Activated CD4-positive, alpha-beta memory T cell treated with anti-CD3 and anti-CD28 coated beads for 36 hours (primary cell): ENCODE data around the gene CLIP4. TPM values are rescaled to one million over a fixed set of nuclear protein-coding genes. Genes with fewer than 3 reads are reported as not detected.

Source experiments
- CTCF ChIA-PET: fragments of 350-600 bp; sonication (Branson Sonifier 250); formaldehyde crosslinking; loops from one replicate; lab custom pipeline; 2021; ENCODE audit warnings: antibody characterized with exemption, inconsistent platforms; lab: Charles Lee
- POLR2A ChIA-PET: fragments of 350-600 bp; sonication (Branson Sonifier 250); formaldehyde crosslinking; loops from one replicate; lab custom pipeline; 2021; ENCODE audit warnings: antibody characterized with exemption; lab: Charles Lee
- DNase-seq: peaks from one replicate; pipeline ENCODE4 v3.0.0-alpha.2; 2020
- H3K27ac Mint-ChIP-seq: one replicate; pipeline ENCODE4 v1.8.0; 2021; ENCODE audit warnings: mixed read lengths
- H3K27me3 Mint-ChIP-seq: one replicate; pipeline ENCODE4 v1.8.0; 2021; ENCODE audit warnings: mixed read lengths
- H3K36me3 Mint-ChIP-seq: one replicate; pipeline ENCODE4 v1.8.0; 2021; ENCODE audit warnings: mixed read lengths
- H3K4me1 Mint-ChIP-seq: one replicate; pipeline ENCODE4 v1.8.0; 2021; ENCODE audit warnings: low read depth, mixed read lengths
- H3K4me3 Mint-ChIP-seq: one replicate; pipeline ENCODE4 v1.8.0; 2021; ENCODE audit warnings: mild to moderate bottlenecking, mixed read lengths
- H3K9me3 Mint-ChIP-seq: one replicate; pipeline ENCODE4 v1.8.0; 2021; ENCODE audit warnings: mixed read lengths
- intact Hi-C: fragments of 100-400 bp; cut with micrococcal nuclease; formaldehyde crosslinking; loops from one replicate; pipeline ENCODE4 v1.15.1; 2023
- total RNA-seq, 2 experiments: library from RNA; stranded (reverse); gene quantifications; one replicate each; pipeline ENCODE4 v1.2.3, GENCODE V29; 2021

Gene CLIP4
- total RNA-seq, 2 experiments from 2014 or later = 26.5 to 27.9 TPM

GRCh38 chr2:29201979-29202378, 86.8 kb downstream of the CLIP4 start:
- Mint-ChIP-seq H3K36me3 (peaks cover 1% of the 10 kb centered on the region), H3K4me1 (no peaks in the 10 kb centered on the region), H3K9me3 (no peaks in the 10 kb centered on the region), H3K27ac (no peak overlapping the region), H3K4me3 (no peak overlapping the region), H3K27me3 (no peaks in the 10 kb centered on the region)
- no peak for DNase-seq
- ChIA-PET CTCF (interaction anchor here (0.6 to 1.5 kb wide), 3 partner anchors 186 to 246 kb away, joined by 3 to 7 read pairs (median 3); no protein-coding TSS in a partner anchor), POLR2A (no interaction called here)
- intact Hi-C loops = no loop called here

- no peak for DNase-seq
- ChIA-PET POLR2A (no interaction called here), CTCF (no interaction called here)
- no peak overlapping the region for H3K4me3 Mint-ChIP-seq
- intact Hi-C loops = no loop called here
- no peak overlapping the region for H3K27ac Mint-ChIP-seq
- no peaks in the 10 kb centered on the region for H3K4me1 Mint-ChIP-seq
- H3K9me3 Mint-ChIP-seq = no peaks in the 10 kb centered on the region
- H3K27me3 Mint-ChIP-seq = no peaks in the 10 kb centered on the region
- H3K36me3 Mint-ChIP-seq = peaks cover 1% of the 10 kb centered on the region
Observed at GRCh38 chr2:29202819-29203495, 87.7 kb downstream of the CLIP4 start.

GRCh38 chr2:29206941-29207340, 91.7 kb downstream of the CLIP4 start:
- no peak overlapping the region for H3K27ac Mint-ChIP-seq
- intact Hi-C loops = no loop called here
- H3K27me3 Mint-ChIP-seq = no peaks in the 10 kb centered on the region
- DNase-seq = no peak
- no peaks in the 10 kb centered on the region for H3K9me3 Mint-ChIP-seq
- peaks cover 1% of the 10 kb centered on the region for H3K36me3 Mint-ChIP-seq
- POLR2A ChIA-PET = no interaction called here
- H3K4me3 Mint-ChIP-seq = no peak overlapping the region
- CTCF ChIA-PET = no interaction called here
- H3K4me1 Mint-ChIP-seq = no peaks in the 10 kb centered on the region

DNA sequence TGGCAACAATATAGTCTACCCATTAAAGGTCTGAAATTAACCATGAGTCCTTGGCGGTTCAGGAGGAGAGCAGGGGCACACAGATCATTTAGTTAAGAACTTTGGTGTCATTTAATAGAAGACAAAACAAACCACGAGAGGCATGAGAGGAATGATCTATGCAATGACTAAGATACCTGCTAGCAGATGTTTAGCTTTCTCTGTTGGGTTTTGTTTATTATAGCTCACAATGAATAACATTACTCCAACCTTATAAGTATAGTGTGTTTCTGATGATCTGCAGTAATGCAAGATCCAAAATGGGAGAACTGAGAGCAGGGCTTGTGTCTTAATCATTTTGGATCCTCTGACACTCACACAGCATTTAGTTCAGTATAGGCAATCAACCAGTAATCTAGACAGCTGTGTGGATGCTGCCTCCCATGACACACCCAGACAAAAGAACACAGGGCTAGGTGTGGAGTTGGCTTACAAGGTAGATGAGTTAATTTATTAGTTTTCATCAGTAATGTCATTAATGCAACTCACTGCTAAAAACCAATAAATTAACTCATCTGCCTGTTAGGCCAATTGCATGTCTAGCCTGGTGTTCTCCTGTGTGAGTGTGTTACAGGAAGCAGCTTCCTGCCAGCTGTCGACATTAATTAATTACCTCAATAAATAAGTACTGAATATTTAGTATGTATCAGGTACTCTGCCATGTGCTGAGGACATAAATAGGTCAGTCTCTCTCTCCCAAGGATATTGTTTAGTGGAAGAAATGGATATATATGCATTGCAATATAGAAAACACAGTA, 92.3 kb downstream of the CLIP4 start:
- Mint-ChIP-seq H3K4me3 (no peak overlapping the region), H3K9me3 (no peaks in the 10 kb centered on the region), H3K27ac (no peak overlapping the region), H3K27me3 (no peaks in the 10 kb centered on the region), H3K36me3 (peaks cover 1% of the 10 kb centered on the region), H3K4me1 (no peaks in the 10 kb centered on the region)
- no peak for DNase-seq
- ChIA-PET CTCF (no interaction called here), POLR2A (no interaction called here)
- intact Hi-C loops = no loop called here

DNA sequence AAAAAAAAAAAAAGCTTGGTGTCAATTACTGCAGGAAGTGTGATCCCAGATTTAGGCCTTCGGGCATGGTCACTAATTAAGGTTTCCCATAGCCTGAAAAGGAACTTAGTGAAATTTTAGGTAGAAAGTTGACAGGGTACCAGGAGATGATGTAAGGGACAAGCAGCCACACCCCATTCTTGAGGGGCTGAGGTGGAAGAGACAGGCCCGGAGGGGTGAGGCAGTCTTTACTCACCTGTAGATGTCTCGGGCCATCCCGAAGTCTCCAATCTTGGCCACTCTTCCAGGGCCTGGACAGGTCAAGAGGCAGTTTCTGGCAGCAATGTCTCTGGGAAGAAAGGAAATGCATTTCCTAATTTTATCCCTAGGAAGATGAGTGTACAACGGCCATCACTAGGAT, 94.3 kb downstream of the CLIP4 start:
- ChIA-PET CTCF (no interaction called here), POLR2A (no interaction called here)
- no peak for DNase-seq
- Mint-ChIP-seq H3K36me3 (no peaks in the 10 kb centered on the region), H3K27ac (no peak overlapping the region), H3K9me3 (no peaks in the 10 kb centered on the region), H3K4me3 (no peak overlapping the region), H3K27me3 (no peaks in the 10 kb centered on the region), H3K4me1 (peaks cover 2% of the 10 kb centered on the region)
- intact Hi-C loops = no loop called here

DNA sequence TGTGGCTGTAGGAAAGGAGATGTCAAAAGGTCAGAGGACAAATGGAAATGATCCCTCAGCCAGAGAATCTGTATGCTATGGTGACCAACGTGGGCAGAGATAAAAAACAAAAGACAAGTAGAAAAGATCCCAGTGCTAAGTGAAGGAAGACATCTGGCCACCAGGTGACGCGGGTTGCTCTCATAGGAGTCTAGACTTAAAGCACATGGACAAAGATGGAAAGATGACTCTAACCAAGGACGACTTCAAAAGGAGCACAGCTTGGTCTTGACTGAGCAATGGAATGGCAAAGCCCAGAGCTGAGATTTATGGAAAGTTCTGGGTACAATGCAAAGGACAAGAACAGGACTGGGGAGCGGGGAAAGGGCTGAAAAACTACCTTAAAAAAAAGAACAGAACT, 96.8 kb downstream of the CLIP4 start:
- POLR2A ChIA-PET = no interaction called here

DNA sequence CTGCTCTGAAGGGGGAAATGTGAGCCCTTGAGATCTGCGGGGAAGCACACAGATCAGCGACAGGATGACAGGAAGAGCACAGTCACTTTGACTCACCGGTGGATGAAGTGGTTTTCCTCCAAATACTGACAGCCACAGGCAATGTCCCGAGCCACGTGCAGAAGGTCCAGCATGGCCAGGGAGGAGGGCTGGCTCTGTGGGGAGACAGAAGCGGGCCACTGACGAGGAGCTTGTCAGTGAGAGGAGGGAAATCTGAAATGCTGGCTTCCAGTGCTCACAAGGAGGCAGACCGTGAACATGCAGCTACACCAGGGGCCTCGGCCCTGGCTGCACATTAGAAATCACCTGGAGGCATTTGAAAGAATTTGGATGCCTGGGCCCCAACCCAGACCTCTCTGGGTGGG, 98.7 kb downstream of the CLIP4 start:
- Mint-ChIP-seq H3K27me3 (no peaks in the 10 kb centered on the region), H3K36me3 (no peaks in the 10 kb centered on the region), H3K4me1 (peaks cover 2% of the 10 kb centered on the region), H3K27ac (no peak overlapping the region), H3K4me3 (no peak overlapping the region), H3K9me3 (no peaks in the 10 kb centered on the region)
- intact Hi-C loops = no loop called here
- no peak for DNase-seq
- ChIA-PET CTCF (interaction anchor here (1.0 kb wide), 1 partner anchor 255 kb away, joined by 3 read pairs; no protein-coding TSS in a partner anchor), POLR2A (no interaction called here)

More for the DNA sequence above, 96.8 kb downstream of the CLIP4 start:
- no peaks in the 10 kb centered on the region for H3K27me3 Mint-ChIP-seq
- H3K9me3 Mint-ChIP-seq = no peaks in the 10 kb centered on the region
- H3K36me3 Mint-ChIP-seq = no peaks in the 10 kb centered on the region
- DNase-seq = no peak
- H3K27ac Mint-ChIP-seq = no peak overlapping the region
- H3K4me3 Mint-ChIP-seq = no peak overlapping the region
- intact Hi-C loops = no loop called here
- CTCF ChIA-PET = no interaction called here
- peaks cover 2% of the 10 kb centered on the region for H3K4me1 Mint-ChIP-seq

DNA sequence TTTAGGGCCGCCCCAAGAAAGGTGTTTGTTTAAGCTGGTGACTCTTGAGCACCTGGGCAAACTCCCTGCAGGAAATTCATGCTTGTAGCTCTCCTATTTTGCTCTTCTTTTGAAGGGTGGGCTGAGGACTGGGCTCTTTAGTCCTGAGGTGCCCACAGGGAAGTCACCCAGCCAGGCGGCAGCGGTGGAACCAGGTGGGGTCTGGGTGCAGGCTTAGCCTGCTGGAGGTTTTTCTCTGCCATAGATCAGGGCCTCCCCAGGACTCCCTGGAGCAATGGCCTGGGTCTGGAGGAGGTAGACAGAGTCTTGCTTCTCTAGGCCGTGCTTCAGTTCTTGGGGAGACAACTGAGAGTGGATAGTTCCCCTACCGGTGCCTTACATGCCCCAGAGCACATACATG, 99.9 kb downstream of the CLIP4 start:
- CTCF ChIA-PET = interaction anchor here (0.6 kb wide), 1 partner anchor 51 kb away, joined by 3 read pairs; no protein-coding TSS in a partner anchor
- intact Hi-C loops = no loop called here
- Mint-ChIP-seq H3K36me3 (no peaks in the 10 kb centered on the region), H3K4me1 (peaks cover 2% of the 10 kb centered on the region), H3K27ac (no peak overlapping the region), H3K27me3 (no peaks in the 10 kb centered on the region), H3K9me3 (no peaks in the 10 kb centered on the region), H3K4me3 (no peak overlapping the region)
- no peak for DNase-seq
- POLR2A ChIA-PET = no interaction called here

- Mint-ChIP-seq H3K4me1 (peaks cover 2% of the 10 kb centered on the region), H3K9me3 (no peaks in the 10 kb centered on the region), H3K36me3 (no peaks in the 10 kb centered on the region), H3K4me3 (no peak overlapping the region), H3K27me3 (no peaks in the 10 kb centered on the region), H3K27ac (no peak overlapping the region)
- CTCF ChIA-PET = no interaction called here
- intact Hi-C loops = no loop called here
- no peak for DNase-seq
- POLR2A ChIA-PET = no interaction called here
Observed at GRCh38 chr2:29215739-29216608, 100.8 kb downstream of the CLIP4 start.

DNA sequence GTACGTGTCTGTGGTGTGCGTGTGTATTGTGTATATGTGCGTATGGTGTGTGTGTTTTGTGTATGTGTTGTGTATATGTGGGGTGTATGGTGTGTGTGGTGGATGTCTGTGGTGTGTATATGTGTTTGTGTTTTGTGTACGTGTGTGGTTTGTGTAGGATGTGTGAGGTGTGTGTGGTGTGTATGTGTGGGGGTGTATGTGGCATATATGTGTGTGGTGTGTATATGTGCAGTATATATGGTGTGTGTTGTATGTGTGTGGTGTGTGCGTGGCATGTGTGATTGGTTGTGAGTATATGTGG, 101.3 kb downstream of the CLIP4 start:
- DNase-seq = no peak
- Mint-ChIP-seq H3K4me1 (peaks cover 2% of the 10 kb centered on the region), H3K9me3 (no peaks in the 10 kb centered on the region), H3K36me3 (no peaks in the 10 kb centered on the region), H3K4me3 (no peak overlapping the region), H3K27ac (no peak overlapping the region), H3K27me3 (no peaks in the 10 kb centered on the region)
- intact Hi-C loops = no loop called here
- CTCF ChIA-PET = no interaction called here
- POLR2A ChIA-PET = no interaction called here

DNA sequence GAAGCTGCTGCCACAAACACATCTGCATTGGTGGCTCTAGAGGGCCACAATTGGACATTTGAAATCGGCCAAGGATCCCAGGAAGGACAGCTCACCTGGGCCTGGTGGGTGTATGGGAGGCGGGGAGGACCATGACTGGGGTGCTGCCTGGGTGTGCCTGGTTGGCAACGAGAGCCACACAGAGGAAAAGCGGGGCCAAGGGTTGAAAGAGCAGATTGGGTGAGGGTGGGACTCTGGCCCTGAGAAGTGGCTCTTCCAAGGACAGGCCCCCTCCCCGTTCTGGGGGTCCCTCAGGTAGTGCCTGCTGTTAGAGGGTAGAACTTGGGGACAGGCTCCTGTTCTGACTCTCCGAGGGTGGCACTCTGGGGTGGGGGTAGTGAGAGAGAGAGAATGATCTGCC, 102.9 kb downstream of the CLIP4 start:
- Mint-ChIP-seq H3K9me3 (no peaks in the 10 kb centered on the region), H3K36me3 (no peaks in the 10 kb centered on the region), H3K4me1 (peaks cover 2% of the 10 kb centered on the region), H3K4me3 (no peak overlapping the region), H3K27me3 (no peaks in the 10 kb centered on the region), H3K27ac (no peak overlapping the region)
- POLR2A ChIA-PET = no interaction called here
- intact Hi-C loops = no loop called here
- DNase-seq = no peak
- CTCF ChIA-PET = no interaction called here

DNA sequence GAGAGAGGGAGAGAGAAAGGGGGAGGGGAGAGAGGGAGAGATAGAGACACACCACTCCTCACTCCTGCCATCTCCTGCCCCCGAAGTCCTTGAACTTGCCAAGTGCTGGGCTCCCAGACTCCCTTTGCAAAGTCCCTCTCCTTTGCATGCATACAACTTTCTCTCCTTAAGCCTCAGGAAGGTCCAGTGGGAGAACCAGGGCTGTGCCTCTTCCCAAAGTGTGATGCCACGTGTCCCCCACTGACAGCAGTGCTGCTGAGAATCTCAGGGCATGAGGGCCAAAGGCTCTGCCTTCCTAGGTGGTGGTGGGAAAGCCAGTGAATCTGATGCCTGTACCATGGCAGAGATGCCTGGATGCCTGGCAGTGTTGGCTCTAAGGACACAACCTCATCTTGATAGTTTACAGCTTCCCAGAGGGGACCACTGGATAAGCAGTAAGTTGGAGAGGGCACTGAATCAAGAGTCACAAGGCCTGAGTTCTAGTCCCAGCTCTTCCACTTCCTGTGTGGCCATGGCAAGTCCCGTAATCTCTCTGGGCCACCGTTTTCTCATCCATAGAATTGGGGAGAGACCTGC, 103.4 kb downstream of the CLIP4 start:
- CTCF ChIA-PET = no interaction called here
- POLR2A ChIA-PET = no interaction called here
- no peaks in the 10 kb centered on the region for H3K9me3 Mint-ChIP-seq
- no peak overlapping the region for H3K4me3 Mint-ChIP-seq
- no peaks in the 10 kb centered on the region for H3K36me3 Mint-ChIP-seq
- no peaks in the 10 kb centered on the region for H3K27me3 Mint-ChIP-seq
- DNase-seq = no peak
- intact Hi-C loops = no loop called here
- H3K27ac Mint-ChIP-seq = no peak overlapping the region
- H3K4me1 Mint-ChIP-seq = peaks cover under 1% of the 10 kb centered on the region
